Heart left ventricle (tissue), 16 donors: Measurements from ENCODE around the gene FXYD1. TPM values are rescaled to one million over a fixed set of nuclear protein-coding genes. Genes with fewer than 3 reads are reported as not detected.

Experiments
- ATAC-seq, 4 donors: fragments of 200-7000 bp; cut with Tn5 transposase; one replicate each; pipeline ENCODE4 v1.9.1; 2020 to 2022; ENCODE audit warnings: moderate library complexity in 4 of 4, mild to moderate bottlenecking in 3 of 4, moderate number of reproducible peaks in 1 of 4
- DNase-seq, 5 donors: peaks; one replicate each; pipeline ENCODE4 v3.0.0-alpha.2; 2020
- H3K27ac ChIP-seq, 12 donors: fragments of 200-600 bp; sonication (generic) in 4 of 12; one replicate each; pipeline versions ENCODE4 v1.5.0 to v1.8.0; 2016 to 2022; ENCODE audit warnings: mild to moderate bottlenecking in 2 of 12
- H3K27me3 ChIP-seq, 9 donors: fragments of 200-600 bp; sonication (generic) in 2 of 9; one replicate each; pipeline versions ENCODE4 v1.5.1 to v1.8.0; 2016 to 2022; ENCODE audit warnings: mild to moderate bottlenecking in 3 of 9
- H3K36me3 ChIP-seq, 9 donors: fragments of 200-600 bp; sonication (generic) in 2 of 9; one replicate each; pipeline versions ENCODE4 v1.5.0 to v1.8.0; 2018 to 2022; ENCODE audit warnings: mild to moderate bottlenecking in 2 of 9
- H3K4me1 ChIP-seq, 12 donors: fragments of 200-600 bp; sonication (generic) in 4 of 12; one replicate each; pipeline versions ENCODE4 v1.5.0 to v1.8.0; 2016 to 2022; ENCODE audit warnings: mild to moderate bottlenecking in 3 of 12
- H3K4me3 ChIP-seq, 12 donors: fragments of 200-600 bp; sonication (generic) in 4 of 12; one replicate each; pipeline versions ENCODE4 v1.5.0 to v1.8.0; 2017 to 2022; ENCODE audit warnings: mild to moderate bottlenecking in 9 of 12, moderate library complexity in 4 of 12
- H3K9me3 ChIP-seq, 12 donors: fragments of 200-600 bp; sonication (generic) in 4 of 12; one replicate each; pipeline versions ENCODE4 v1.5.0 to v1.8.0; 2016 to 2022; ENCODE audit warnings: mild to moderate bottlenecking in 1 of 12
- POLR2A ChIP-seq, 2 donors: fragments of 450-650 bp; IDR thresholded peaks; one replicate each; pipeline ENCODE4 v1.6.1; 2017; ENCODE audit warnings: antibody characterized with exemption in 2 of 2, mild to moderate bottlenecking in 2 of 2, moderate library complexity in 2 of 2
- WGBS, 4 donors: extraction: QIAGEN DNeasy Blood & Tissue Kit in 2 of 4; methylation state at CpG; one replicate each; pipeline versions ENCODE4 v1.1.5 to v1.1.7; 2013 to 2018; 5-methylcytosine and 5-hydroxymethylcytosine counted together
- intact Hi-C, 10 donors: fragments of 100-400 bp; cut with DNase I; formaldehyde crosslinking; loops; one replicate each; pipeline versions ENCODE4 v1.11.1 to v1.14.2; 2022
- long read RNA-seq, 3 donors: library from polyadenylated mRNA; unstranded; transcript quantifications; one replicate each; pipeline ENCODE4 v2.0.0, GENCODE V29; 2020 to 2021
- polyA plus RNA-seq, 2 donors: library from polyadenylated mRNA; stranded (reverse); fragments of 200-250 nt; gene quantifications; one replicate each; pipeline ENCODE4 v1.2.3, GENCODE V29; 2013
- total RNA-seq, 9 donors: library from RNA; depleted of rRNA in 2 of 9; stranded (reverse); fragments of >200 nt in 2 of 9; fragmentation: NEBNext Ultra II Directional in 3 of 9; extraction: Animal tissue kit (Norgen Biotek cat#: 25700) in 3 of 9; gene quantifications; one replicate each; pipeline versions ENCODE4 v1.1.0 to v1.2.4, GENCODE V29; 2016 to 2023
- TF ChIP-seq, protein P1 (sequence below), 12 donors: fragments of 200-600 bp; sonication (generic) in 4 of 12; IDR thresholded peaks; one replicate each; pipeline versions ENCODE4 v1.5.0 to v1.8.0; 2018 to 2022; ENCODE audit warnings: antibody characterized with exemption in 12 of 12, mild to moderate bottlenecking in 5 of 12
- donor health status: ischemic (EF 13 %, LVEDD 7.1; RV severe dilation, severe dysfunction).
- donor health status: healthy with polysubstance abuse.
- donor health status: DM: no; HTN: yes; CAD: no.
- donor health status: DM: no; HTN: no; CAD: no.
- donor health status: ischemic (EF 25% LVEDD 6.9; RV normal size, moderate dysfunction).
- donor health status: ischemic (EF 25% LVEDD 5.7; RV mildly dilated, moderate dysfunction).
- donor health status: healthy.
- donor health status: DM: yes; HTN: yes; CAD: no.
- donor health status: ischemic (EF 35%, LVEDD 5.7; RV mildly dilated, moderate dysfunction).
- donor health status: nonischemic (EF 11% LVEDD 7.7; RV severe dilation, severe dysfunction).
- donor health status: DM: yes; HTN: yes; CAD: no.
- donor health status: PGD.
- donor health status: ischemic (EF 29% LVEDD 5.4; RV normal size, mild dysfunction).
- donor health status: nonischemic (EF 23%, LVEDD 6.1; RV moderate dilation, normal function).

The FXYD1 gene
- total RNA-seq = 100 to 1,000 TPM; 261 to 631 (median 412) TPM
- 100 to 1,000 TPM; 129 to 439 TPM for polyA plus RNA-seq
- long read RNA-seq, donor 1, transcript FXYD1-201 (8 exons, 592 nt) = minor isoform, 42 of 184 reads
- long read RNA-seq, donor 1, transcript FXYD1-206 (8 exons, 486 nt) = major isoform, 61 of 184 reads
- long read RNA-seq, donor 1, partial matches to known transcripts = 56 of 184 reads
- long read RNA-seq, donor 1, other reads (novel, unspliced or antisense) = 18 of 184 reads
- long read RNA-seq, donor 2, transcript FXYD1-206 (8 exons, 486 nt) = major isoform, 11 of 19 reads
- long read RNA-seq, donor 2, partial matches to known transcripts = 3 of 19 reads
- long read RNA-seq, donor 2, other reads (novel, unspliced or antisense) = 0 of 19 reads
- long read RNA-seq, donor 3, transcript FXYD1-201 (8 exons, 592 nt) = minor isoform, 13 of 67 reads
- long read RNA-seq, donor 3, transcript FXYD1-206 (8 exons, 486 nt) = major isoform, 25 of 67 reads
- long read RNA-seq, donor 3, partial matches to known transcripts = 23 of 67 reads
- long read RNA-seq, donor 3, other reads (novel, unspliced or antisense) = 5 of 67 reads

DNA sequence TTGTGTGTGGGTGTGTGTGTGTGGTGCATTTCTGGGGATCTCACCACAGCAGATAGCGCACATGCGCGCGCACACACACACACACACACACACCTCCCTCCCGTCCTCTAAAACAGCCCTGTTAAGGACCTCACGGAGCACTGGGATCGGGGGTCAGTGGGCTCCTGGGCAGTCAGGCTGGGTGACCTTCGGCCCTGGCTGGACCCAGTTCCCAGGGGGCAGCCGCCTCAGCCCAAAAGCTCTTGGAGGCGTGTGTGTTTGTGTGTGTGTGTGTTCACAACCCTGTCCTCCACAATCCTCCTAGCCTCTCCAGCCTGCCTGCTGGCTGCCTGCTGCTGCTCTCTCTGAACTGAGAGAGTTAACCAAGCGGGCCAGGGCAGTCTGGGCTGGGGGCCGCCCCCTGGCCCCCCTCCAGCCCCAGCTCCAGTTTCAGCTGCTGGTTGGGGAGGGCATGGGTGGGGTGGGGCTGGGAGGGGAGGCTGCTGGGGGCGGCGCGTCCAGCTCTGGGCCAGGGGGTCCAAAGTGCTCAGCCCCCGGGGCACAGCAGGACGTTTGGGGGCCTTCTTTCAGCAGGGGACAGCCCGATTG, at the start of gene FXYD1:
Gene FXYD1, plus strand, starts transcription at position 520 of the 588 bp plus-strand sequence. CDS start 1,256 bp downstream, outside the sequence.
- TF ChIP-seq, protein P1, sequence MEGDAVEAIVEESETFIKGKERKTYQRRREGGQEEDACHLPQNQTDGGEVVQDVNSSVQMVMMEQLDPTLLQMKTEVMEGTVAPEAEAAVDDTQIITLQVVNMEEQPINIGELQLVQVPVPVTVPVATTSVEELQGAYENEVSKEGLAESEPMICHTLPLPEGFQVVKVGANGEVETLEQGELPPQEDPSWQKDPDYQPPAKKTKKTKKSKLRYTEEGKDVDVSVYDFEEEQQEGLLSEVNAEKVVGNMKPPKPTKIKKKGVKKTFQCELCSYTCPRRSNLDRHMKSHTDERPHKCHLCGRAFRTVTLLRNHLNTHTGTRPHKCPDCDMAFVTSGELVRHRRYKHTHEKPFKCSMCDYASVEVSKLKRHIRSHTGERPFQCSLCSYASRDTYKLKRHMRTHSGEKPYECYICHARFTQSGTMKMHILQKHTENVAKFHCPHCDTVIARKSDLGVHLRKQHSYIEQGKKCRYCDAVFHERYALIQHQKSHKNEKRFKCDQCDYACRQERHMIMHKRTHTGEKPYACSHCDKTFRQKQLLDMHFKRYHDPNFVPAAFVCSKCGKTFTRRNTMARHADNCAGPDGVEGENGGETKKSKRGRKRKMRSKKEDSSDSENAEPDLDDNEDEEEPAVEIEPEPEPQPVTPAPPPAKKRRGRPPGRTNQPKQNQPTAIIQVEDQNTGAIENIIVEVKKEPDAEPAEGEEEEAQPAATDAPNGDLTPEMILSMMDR (IDR thresholded peaks at IDR 0.05) = no peak
- TF ChIP-seq POLR2A (IDR thresholded peaks at IDR 0.05) = peak in 1 of 2 donors; percentile 41
- Histone ChIP-seq H3K9me3 (no peaks in the 10 kb centered on the region), H3K27me3 (peaks cover 0 to 14% (median 0%) of the 10 kb centered on the region in 9 donors), H3K4me3 (peak within 1 kb of the TSS; percentile 7 to 71 (median 56)), H3K36me3 (peaks cover 0 to 9% (median 0%) of the 10 kb centered on the region in 9 donors), H3K4me1 (peaks cover 0 to 69% (median 45%) of the 10 kb centered on the region in 12 donors), H3K27ac (peak within 1 kb of the TSS; percentile 78 to 100 (median 96))
- 25 to 50% (median 40%) methylated on average over 11 to 18 of the region's 18 CpGs for WGBS, 4 donors
- ATAC-seq (peak; percentile 33 to 60 (median 47)), DNase-seq (peak; percentile 62 to 84 (median 80))
- intact Hi-C loops = loop anchor here in 8 of 10 donors (5.0 to 10.0 kb wide), 5 partner anchors 71 to 166 kb away; partner anchors contain the start of gene HPN (in 1 of the 8)

DNA sequence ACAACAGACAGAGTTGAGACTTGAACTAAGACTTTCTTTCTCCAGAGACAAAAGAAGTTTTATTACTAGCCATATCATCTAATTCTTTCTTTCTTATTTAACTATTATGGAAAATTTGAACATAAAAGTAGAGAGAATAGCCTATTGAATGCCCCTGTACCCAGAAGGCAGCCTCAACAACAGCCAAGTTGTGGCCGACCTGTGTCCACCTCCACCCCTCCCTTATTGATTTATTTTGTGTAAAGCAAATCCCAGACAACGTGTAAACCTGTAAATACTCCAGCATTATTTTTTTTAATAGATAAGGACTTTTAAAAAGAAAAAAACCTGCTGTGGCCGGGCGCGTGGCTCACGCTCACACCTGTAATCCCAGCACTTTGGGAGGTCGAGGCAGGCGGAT, 49.1 kb upstream of the FXYD1 start:
- ATAC-seq (no peak), DNase-seq (no peak)
- intact Hi-C loops = no loop called here
- peaks cover 0 to 26% (median 7%) of the 10 kb centered on the region in 9 donors for H3K27me3 ChIP-seq
- WGBS, 4 donors = 84 to 89% (median 86%) methylated on average over 8 of the region's 8 CpGs
- no peaks in the 10 kb centered on the region for H3K36me3 ChIP-seq
- peaks cover 0 to 9% (median 4%) of the 10 kb centered on the region in 12 donors for H3K4me1 ChIP-seq
- no peak overlapping the region for H3K4me3 ChIP-seq
- H3K9me3 ChIP-seq = no peaks in the 10 kb centered on the region
- no peak for TF ChIP-seq POLR2A (IDR thresholded peaks at IDR 0.05)
- TF ChIP-seq, protein P1 (IDR thresholded peaks at IDR 0.05) = no peak
- H3K27ac ChIP-seq = no peak overlapping the region

DNA sequence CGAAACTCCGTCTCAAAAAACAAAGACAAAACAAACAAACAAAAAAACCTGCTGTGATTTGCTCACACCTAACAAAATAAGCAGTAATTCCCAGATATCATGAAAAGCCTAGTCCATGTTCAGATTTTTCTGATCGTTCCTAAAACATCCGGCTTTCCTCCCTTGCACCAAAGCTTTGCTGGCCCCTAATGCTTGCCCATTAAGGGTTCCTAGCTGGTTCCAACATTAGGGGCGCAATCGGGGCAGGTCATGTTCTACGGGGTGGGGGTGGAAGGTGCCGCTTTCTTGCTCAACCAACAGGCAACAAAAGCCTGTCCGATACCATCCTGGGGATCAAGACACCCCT, 48.5 kb upstream of the FXYD1 start:
- Histone ChIP-seq H3K27me3 (peaks cover 0 to 26% (median 7%) of the 10 kb centered on the region in 9 donors), H3K36me3 (no peaks in the 10 kb centered on the region), H3K4me3 (no peak overlapping the region), H3K9me3 (no peaks in the 10 kb centered on the region), H3K27ac (no peak overlapping the region), H3K4me1 (peaks cover 0 to 9% (median 4%) of the 10 kb centered on the region in 12 donors)
- TF ChIP-seq POLR2A (IDR thresholded peaks at IDR 0.05) = no peak
- TF ChIP-seq, protein P1 (IDR thresholded peaks at IDR 0.05) = no peak
- intact Hi-C loops = loop anchor here in 7 of 10 donors (1.0 to 5.0 kb wide), 6 partner anchors 23 to 118 kb away; no protein-coding TSS in a partner anchor
- ATAC-seq (no peak), DNase-seq (no peak)
- WGBS, 4 donors = 41 to 52% (median 44%) methylated on average over 9 of the region's 9 CpGs
